ENCODE measurements around the gene COA4. TPM values are rescaled to one million over a fixed set of nuclear protein-coding genes. Genes with fewer than 3 reads are reported as not detected.

Gene COA4
- total RNA-seq, 1 experiment from 2014 or later: 155 TPM

GRCh38 chr11:73856031-73856567, 20.5 kb downstream of the COA4 start:
- Histone ChIP-seq H3K27me3 (ENCODE audit: control insufficient read depth, insufficient read depth, low read length) (no peaks in the 10 kb centered on the region), H3K36me3 (ENCODE audit: control insufficient read depth, insufficient read depth, low read length) (no peaks in the 10 kb centered on the region), H3K4me1 (ENCODE audit: control insufficient read depth, insufficient read depth, low read length) (no peaks in the 10 kb centered on the region), H3K27ac (ENCODE audit: low read length) (no peak overlapping the region), H3K4me3 (ENCODE audit: low read depth in 2 of 2, low read length in 2 of 2) (no peak overlapping the region), H3K9me3 (ENCODE audit: control insufficient read depth, insufficient read depth, low read depth, low read length) (no peaks in the 10 kb centered on the region)
- BruUV-seq (replicated peaks): no TSS peak
- POLR2A ChIA-PET: no interaction called here
- intact Hi-C loops (cut with micrococcal nuclease; ENCODE audit: unreplicated experiment): no loop called here
- in situ Hi-C loops (cut with HindIII; ENCODE audit: low pct_unique_long_range_greater_than_20kb, low sequenced_read_pairs): no loop called here
- DNase-seq (ENCODE audit: low read depth, low spot score) (no peak), ATAC-seq (0 out of 2 replicates have a peak, but pooled peaks have one; percentile 56)
- no peak for TF ChIP-seq REST (IDR thresholded peaks at IDR 0.05; ENCODE audit: insufficient read depth in 1 of 2, low read depth in 2 of 2, low read length in 1 of 2)
- TF ChIP-seq TCF7L2 (IDR thresholded peaks at IDR 0.05; ENCODE audit: low read depth, low read length): no peak
- TF ChIP-seq CTCF (IDR thresholded peaks at IDR 0.05): no peak
- TF ChIP-seq POLR2AphosphoS5 (IDR thresholded peaks at IDR 0.05; ENCODE audit: low read depth, low read length): no peak
- CTCF ChIA-PET: no interaction called here

- intact Hi-C loops (cut with micrococcal nuclease; ENCODE audit: unreplicated experiment): no loop called here
- no peak for DNase-seq (ENCODE audit: low read depth, low spot score)
- Histone ChIP-seq H3K27ac (ENCODE audit: low read length) (no peak overlapping the region), H3K9me3 (ENCODE audit: control insufficient read depth, insufficient read depth, low read depth, low read length) (no peaks in the 10 kb centered on the region), H3K27me3 (ENCODE audit: control insufficient read depth, insufficient read depth, low read length) (no peaks in the 10 kb centered on the region), H3K4me3 (ENCODE audit: low read depth in 2 of 2, low read length in 2 of 2) (no peak overlapping the region), H3K4me1 (ENCODE audit: control insufficient read depth, insufficient read depth, low read length) (no peaks in the 10 kb centered on the region), H3K36me3 (ENCODE audit: control insufficient read depth, insufficient read depth, low read length) (no peaks in the 10 kb centered on the region)
- no TSS peak for BruUV-seq (replicated peaks)
- ChIA-PET CTCF (no interaction called here), POLR2A (interaction anchor here (0.6 kb wide), 1 partner anchor 11 kb away, joined by 3 read pairs; no protein-coding TSS in a partner anchor)
- in situ Hi-C loops (cut with HindIII; ENCODE audit: low pct_unique_long_range_greater_than_20kb, low sequenced_read_pairs): no loop called here
- TF ChIP-seq TCF7L2 (IDR thresholded peaks at IDR 0.05; ENCODE audit: low read depth, low read length) (no peak), SIN3A (IDR thresholded peaks at IDR 0.05; ENCODE audit: borderline replicate concordance, insufficient read depth, low read depth, low read length) (no peak), CTCF (IDR thresholded peaks at IDR 0.05) (no peak)
- ATAC-seq: no peak
Measured at GRCh38 chr11:73854680-73855079, 22.0 kb downstream of the COA4 start.
